Cardiac septum (tissue), 1 donor: ENCODE data around the gene RXRG. TPM values are rescaled to one million over a fixed set of nuclear protein-coding genes. Genes with fewer than 3 reads are reported as not detected.
"Not testable (repeated sequence)": the region's sequence is repeated elsewhere in the genome, so short reads cannot be mapped to it uniquely, and the experiment has no call there.

ENCODE experiments used
- DNase-seq: peaks from one replicate; pipeline ENCODE4 v3.0.0-alpha.2; 2020; ENCODE audit warnings: low spot score
- intact Hi-C: fragments of 100-400 bp; cut with DNase I; formaldehyde crosslinking; loops from one replicate; pipeline ENCODE4 v1.14.0; 2022
- long read RNA-seq: library from polyadenylated mRNA; unstranded; transcript quantifications from one replicate; pipeline ENCODE4 v2.0.0, GENCODE V29; 2021
- total RNA-seq: library from RNA; stranded (reverse); fragmentation: NEBNext Ultra II Directional; extraction: Animal tissue kit (Norgen Biotek cat#: 25700); gene quantifications from one replicate; pipeline ENCODE4 v1.2.1, GENCODE V29; 2021
- donor health status: DM: no; HTN: no; CAD: no.

Gene RXRG
- total RNA-seq, result 5.1 TPM
- long read RNA-seq, transcript RXRG-201 (10 exons, 2,041 nt), result major isoform, 7 of 8 reads
- long read RNA-seq, partial matches to known transcripts, result 1 of 8 reads
- long read RNA-seq, other reads (novel, unspliced or antisense), result 0 of 8 reads

DNA sequence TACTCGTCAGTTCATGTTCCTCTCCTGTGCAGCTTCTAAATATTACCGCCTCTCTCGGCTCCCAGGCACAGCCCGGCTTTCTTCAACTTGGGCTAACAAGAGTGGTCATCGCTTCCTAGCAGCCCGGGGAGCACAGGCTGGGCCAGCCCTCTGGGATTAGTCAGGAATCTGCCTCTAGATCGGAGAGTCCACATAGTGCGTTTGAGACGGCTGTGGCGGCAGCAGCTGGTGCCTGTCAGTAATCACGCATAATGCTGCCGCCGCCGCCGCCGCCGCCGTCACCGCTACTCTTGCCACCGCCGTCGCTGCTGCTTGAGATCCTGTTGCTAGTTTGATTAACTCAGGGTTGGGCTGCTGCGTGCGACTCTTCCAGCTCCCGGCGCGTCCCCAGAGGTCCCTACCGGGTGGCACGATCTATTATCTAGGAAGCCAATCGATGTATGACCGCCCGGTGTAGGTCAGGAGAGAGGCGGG, at the start of gene RXRG:
Gene RXRG, minus strand, starts transcription at position 230 of the 474 bp plus-strand sequence. CDS start 233 bp downstream, outside the sequence.
- DNase-seq, result no peak
- intact Hi-C loops, result no loop called here

GRCh38 chr1:165492845-165493373, 48.0 kb upstream of the RXRG start:
- DNase-seq, result no peak
- intact Hi-C loops, result no loop called here

- no peak for DNase-seq
- intact Hi-C loops, result no loop called here
Observed at GRCh38 chr1:165490175-165490574, 45.2 kb upstream of the RXRG start.

DNA sequence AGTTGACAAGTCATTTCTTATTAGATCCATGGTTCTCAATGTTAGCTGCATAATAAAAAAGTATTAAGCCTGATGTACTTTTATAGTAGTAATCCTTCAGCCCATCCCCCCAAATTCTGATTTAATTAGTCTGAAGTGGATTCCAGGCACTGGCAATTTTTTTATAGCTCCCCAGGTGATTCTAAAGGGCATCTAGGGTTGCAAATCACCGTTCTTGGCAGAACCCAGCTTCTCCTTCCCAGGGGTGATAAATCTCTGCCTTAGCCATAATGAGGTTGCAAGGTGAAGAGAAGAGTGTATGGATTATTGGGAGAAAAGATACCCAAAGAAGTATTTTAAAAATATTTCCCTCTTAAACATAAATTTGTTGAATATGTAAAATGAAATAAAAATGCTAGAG, 43.0 kb upstream of the RXRG start:
- intact Hi-C loops, result no loop called here
- no peak for DNase-seq

DNA sequence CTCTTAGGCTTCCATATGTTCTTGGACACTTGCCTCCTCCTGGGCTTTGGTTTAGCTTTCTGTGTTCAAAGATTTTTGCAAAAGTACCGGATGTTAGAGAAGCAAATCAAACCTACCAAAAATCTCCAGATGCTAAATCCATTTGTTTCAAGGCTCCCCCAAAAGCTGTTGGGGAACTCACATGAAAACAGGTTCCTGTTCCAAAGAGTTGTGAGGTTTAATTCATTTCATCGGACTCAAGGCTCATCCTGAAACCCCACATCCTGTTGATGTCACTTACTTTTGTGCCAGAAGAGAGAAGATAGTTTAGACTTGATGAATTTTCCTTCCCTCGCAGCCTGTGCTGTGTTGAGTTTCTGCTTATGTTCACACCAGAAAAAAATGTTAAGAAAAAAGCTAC, 41.7 kb upstream of the RXRG start:
- intact Hi-C loops, result no loop called here

DNA sequence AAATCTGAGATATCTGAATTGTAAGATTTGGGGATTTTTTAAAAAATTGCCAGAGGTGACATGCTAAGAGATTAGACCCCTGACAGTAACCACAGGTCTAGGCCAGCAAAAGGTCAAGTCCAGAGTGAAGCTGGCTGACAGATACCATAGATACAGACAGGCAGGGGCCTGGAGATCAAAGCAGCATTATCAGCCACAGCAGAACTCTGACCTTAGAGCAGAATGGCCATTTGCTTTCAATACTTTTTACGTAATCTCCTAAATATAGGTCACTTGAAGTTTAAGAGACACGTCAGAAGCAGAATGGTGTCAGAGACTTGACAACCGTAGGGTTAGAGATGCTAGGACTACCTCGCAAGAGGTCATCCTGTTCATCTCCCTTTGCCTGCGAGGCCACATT, 40.8 kb upstream of the RXRG start:
- intact Hi-C loops, result no loop called here
- no peak for DNase-seq

More for the DNA sequence above, 41.7 kb upstream of the RXRG start:
- DNase-seq, result no peak

- no peak for DNase-seq
- intact Hi-C loops, result no loop called here
Observed at GRCh38 chr1:165484532-165484931, 39.6 kb upstream of the RXRG start.

- intact Hi-C loops, result no loop called here
- DNase-seq, result no peak
Observed at GRCh38 chr1:165483412-165483811, 38.5 kb upstream of the RXRG start.

- no peak for DNase-seq
- intact Hi-C loops, result no loop called here
Observed at GRCh38 chr1:165481820-165482532, 37.0 kb upstream of the RXRG start.

GRCh38 chr1:165476776-165477175, 31.9 kb upstream of the RXRG start:
- intact Hi-C loops, result no loop called here
- no peak for DNase-seq

- intact Hi-C loops, result no loop called here
- no peak for DNase-seq
Observed at GRCh38 chr1:165474196-165474595, 29.3 kb upstream of the RXRG start.

GRCh38 chr1:165473081-165473480, 28.2 kb upstream of the RXRG start:
- intact Hi-C loops, result no loop called here
- no peak for DNase-seq

- intact Hi-C loops, result no loop called here
Observed at GRCh38 chr1:165468726-165469249, 23.9 kb upstream of the RXRG start.

GRCh38 chr1:165468253-165468652, 23.3 kb upstream of the RXRG start:
- intact Hi-C loops, result no loop called here

More at GRCh38 chr1:165468726-165469249, 23.9 kb upstream of the RXRG start:
- DNase-seq, result no peak

DNA sequence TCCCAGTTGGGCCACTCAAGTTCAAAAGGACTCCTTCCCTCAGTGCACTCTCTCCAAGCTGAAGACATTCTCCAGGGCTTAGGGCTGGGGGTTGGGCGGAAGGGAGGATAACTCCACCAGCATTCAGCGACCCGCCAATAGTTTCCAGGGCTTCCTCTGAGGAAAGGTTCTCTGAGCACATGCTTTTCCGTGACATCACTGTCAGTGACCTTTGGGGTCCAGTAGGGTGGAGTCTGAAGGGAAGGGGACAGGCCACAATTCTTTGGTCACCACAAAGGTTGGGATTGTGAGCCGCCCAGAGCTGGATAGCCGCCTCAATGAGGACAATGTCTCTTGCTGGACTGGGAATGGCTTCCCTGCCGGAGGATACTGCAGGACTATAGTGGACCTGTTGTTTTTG, 22.8 kb upstream of the RXRG start:
- intact Hi-C loops, result no loop called here
- DNase-seq, result no peak

More at GRCh38 chr1:165468253-165468652, 23.3 kb upstream of the RXRG start:
- DNase-seq, result no peak

- intact Hi-C loops, result no loop called here
- no peak for DNase-seq
Observed at GRCh38 chr1:165463978-165464377, 19.1 kb upstream of the RXRG start.

DNA sequence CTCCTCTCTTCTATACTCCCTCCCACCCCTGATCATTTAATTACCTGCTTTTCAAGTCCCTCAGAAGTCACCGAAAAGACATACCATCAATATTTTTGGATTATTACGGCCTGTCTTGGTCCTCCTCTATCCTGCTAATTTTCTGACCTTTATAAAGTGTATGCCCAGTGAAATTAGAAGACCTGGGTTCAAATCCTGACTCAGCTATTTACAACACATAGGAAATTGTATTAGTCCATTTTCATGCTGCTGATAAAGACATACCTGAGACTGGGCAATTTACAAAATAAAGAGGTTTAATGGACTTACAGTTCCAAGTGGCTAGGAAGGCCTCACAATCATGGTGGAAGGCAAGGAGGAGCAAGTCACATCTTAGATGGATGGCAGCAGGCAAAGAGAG, 14.8 kb upstream of the RXRG start:
- DNase-seq, intact Hi-C loops: not testable (repeated sequence)

DNA sequence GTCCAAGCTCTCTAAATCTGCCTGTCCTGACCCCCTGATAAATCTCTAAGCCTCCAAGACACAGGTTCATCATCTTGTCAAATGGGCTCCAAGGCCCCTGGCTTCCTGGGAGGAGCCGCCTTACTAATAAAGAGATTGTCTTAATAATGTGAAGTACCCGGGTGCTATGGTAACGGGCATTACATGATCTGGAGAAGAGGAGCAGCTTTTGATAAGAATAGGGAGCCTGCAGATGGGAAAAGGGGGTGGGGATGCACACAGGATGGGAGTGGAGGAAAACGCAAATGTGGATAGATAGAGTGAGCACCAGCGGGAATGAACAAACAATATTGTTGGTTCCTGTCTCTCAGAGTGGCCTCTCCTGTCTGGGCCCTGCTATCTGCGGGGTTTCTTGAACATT, 11.9 kb upstream of the RXRG start:
- DNase-seq, result no peak
- intact Hi-C loops, result no loop called here

DNA sequence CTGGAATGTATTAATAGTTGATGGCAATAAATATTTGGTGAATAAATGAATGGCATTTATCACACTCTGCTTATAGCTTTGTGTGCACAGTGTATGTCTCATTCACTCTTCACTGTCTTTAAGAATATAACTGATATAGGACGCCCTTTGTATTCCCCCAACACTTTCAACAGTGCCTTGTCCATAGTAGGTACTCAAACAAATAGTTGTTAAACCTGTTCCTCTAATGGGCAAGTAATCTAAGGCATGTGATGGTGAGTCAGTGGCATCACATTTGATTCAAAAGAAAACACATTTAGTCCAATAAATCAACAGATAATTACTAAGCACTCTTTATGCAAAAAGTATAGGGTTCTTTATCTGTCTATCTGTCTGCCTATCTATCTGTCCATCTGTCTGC, 11.2 kb upstream of the RXRG start:
- intact Hi-C loops, result no loop called here

DNA sequence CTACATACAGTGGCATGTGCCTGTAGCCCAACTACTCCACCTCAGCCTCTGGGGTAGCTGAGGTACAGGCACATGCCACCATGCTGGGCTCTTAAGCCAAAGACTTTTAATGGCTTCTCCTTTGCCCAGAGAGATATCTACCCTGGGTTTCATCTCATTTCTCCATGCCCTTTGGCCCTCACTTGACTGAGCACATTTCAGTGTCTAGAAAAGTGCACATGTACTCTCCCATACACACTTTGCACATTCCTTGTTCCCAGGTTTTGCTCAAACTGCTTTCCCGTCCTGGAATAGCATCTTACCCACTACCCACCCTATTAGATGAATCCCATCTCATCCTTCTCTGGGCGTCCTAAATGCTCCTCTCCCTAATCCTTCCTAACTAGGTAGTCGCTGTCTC, 10.2 kb upstream of the RXRG start:
- DNase-seq, result no peak
- intact Hi-C loops, result no loop called here

More for the DNA sequence above, 11.2 kb upstream of the RXRG start:
- no peak for DNase-seq

GRCh38 chr1:165454091-165454610, 9.2 kb upstream of the RXRG start:
- intact Hi-C loops, result loop anchor here (5.0 kb wide), 1 partner anchor 88 kb away; the partner anchor contains the start of gene LRRC52
- DNase-seq, result no peak
